H1 (cell line): ENCODE data around the gene SKOR2. TPM values are rescaled to one million over a fixed set of nuclear protein-coding genes. Genes with fewer than 3 reads are reported as not detected.
A peak's percentile ranks its signal among the peaks of the same experiment; 100 is the strongest.

ENCODE experiments used
- CTCF ChIA-PET: fragments of 300-600 bp; sonication (Branson Sonifier 250); formaldehyde crosslinking; loops from one replicate; lab custom pipeline; 2021; ENCODE audit not compliant: partially characterized antibody; lab: Charles Lee
- POLR2A ChIA-PET: fragments of 300-600 bp; sonication (Branson Sonifier 250); formaldehyde crosslinking; loops from one replicate; lab custom pipeline; 2021; ENCODE audit warnings: inconsistent platforms; ENCODE audit not compliant: partially characterized antibody; lab: Charles Lee
- DNase-seq, 2 experiments: peaks; one replicate each; pipeline versions ENCODE4 v3.0.0 to v3.0.0-alpha.2; 2010 to 2022; ENCODE audit warnings: low spot score in 2 of 2, low read depth in 1 of 2, mixed read lengths in 1 of 2
- FAIRE-seq: peaks from 2 replicates; lab custom pipeline; 2011; peaks lifted over from hg19 to GRCh38; lab: Jason Lieb, UNC
- H2AFZ ChIP-seq: 2 replicates; pipeline ENCODE4 v1.8.1; 2012; ENCODE audit warnings: low read length, inconsistent platforms
- H2AK5ac ChIP-seq: 2 replicates; pipeline ENCODE4 v1.6.1; 2013; ENCODE audit warnings: low read depth, low read length
- H2BK120ac ChIP-seq: replicated peaks from 2 replicates; pipeline ENCODE3; 2013; ENCODE audit warnings: low read depth, low read length, inconsistent platforms
- H2BK12ac ChIP-seq: 2 replicates; pipeline ENCODE4 v1.6.1; 2013; ENCODE audit warnings: low read depth, low read length
- H2BK15ac ChIP-seq: 2 replicates; pipeline ENCODE4 v1.6.1; 2013; ENCODE audit warnings: low read length
- H2BK20ac ChIP-seq: 2 replicates; pipeline ENCODE4 v1.6.1; 2013; ENCODE audit warnings: low read length
- H2BK5ac ChIP-seq: 2 replicates; pipeline ENCODE4 v1.6.1; 2013; ENCODE audit warnings: low read depth, low read length
- H3K14ac ChIP-seq: 2 replicates; pipeline ENCODE4 v1.6.1; 2013; ENCODE audit warnings: inconsistent platforms; ENCODE audit not compliant: insufficient read length
- H3K18ac ChIP-seq: 2 replicates; pipeline ENCODE4 v1.6.1; 2013; ENCODE audit warnings: low read length; ENCODE audit errors: extremely low read depth
- H3K23ac ChIP-seq: 2 replicates; pipeline ENCODE4 v1.6.1; 2013; ENCODE audit warnings: inconsistent platforms; ENCODE audit not compliant: insufficient read length
- H3K23me2 ChIP-seq: 2 replicates; pipeline ENCODE4 v1.6.1; 2013; ENCODE audit warnings: low read depth, low read length
- H3K27ac ChIP-seq: 2 replicates; pipeline ENCODE4 v1.6.1; 2011; ENCODE audit warnings: low read depth, low read length, inconsistent platforms
- H3K27me3 ChIP-seq, 4 experiments: replicated peaks in 1 of 4; 1 replicate in 1 of 4; 2 replicates in 3 of 4; pipeline versions ENCODE4 v1.6.1 to v1.8.1; 2011 to 2013; ENCODE audit warnings: low read length in 3 of 4, mild to moderate bottlenecking in 3 of 4, inconsistent platforms in 2 of 4, mixed read lengths in 2 of 4, moderate library complexity in 1 of 4; ENCODE audit not compliant: control insufficient read depth in 3 of 4, insufficient read depth in 3 of 4; ENCODE audit errors: extremely low read depth in 1 of 4
- H3K36me3 ChIP-seq, 4 experiments: 2 replicates each; pipeline versions ENCODE4 v1.6.1 to v1.8.1; 2011 to 2013; ENCODE audit warnings: mild to moderate bottlenecking in 4 of 4, low read length in 3 of 4, moderate library complexity in 2 of 4, control low read depth in 1 of 4, inconsistent platforms in 1 of 4; ENCODE audit not compliant: insufficient read depth in 4 of 4, control insufficient read depth in 2 of 4
- H3K4ac ChIP-seq: replicated peaks from 2 replicates; pipeline ENCODE3; 2013; ENCODE audit warnings: low read length, low read depth, mixed read lengths, inconsistent platforms; ENCODE audit not compliant: insufficient read length
- H3K4me1 ChIP-seq, 4 experiments: replicated peaks in 1 of 4; 1 replicate in 1 of 4; 2 replicates in 3 of 4; pipeline versions ENCODE4 v1.6.1 to v1.8.1; 2011 to 2013; ENCODE audit warnings: low read length in 3 of 4, inconsistent platforms in 2 of 4, mixed read lengths in 1 of 4; ENCODE audit not compliant: insufficient read depth in 4 of 4, control insufficient read depth in 3 of 4
- H3K4me2 ChIP-seq, 2 experiments: 2 replicates each; pipeline versions ENCODE4 v1.6.1 to v1.8.1; 2011 to 2013; ENCODE audit warnings: low read depth in 2 of 2, low read length in 2 of 2, control low read depth in 1 of 2, inconsistent platforms in 1 of 2, mild to moderate bottlenecking in 1 of 2; ENCODE audit not compliant: insufficient read depth in 1 of 2
- H3K4me3 ChIP-seq, 4 experiments: fragments of 200-600, 300-600 bp in 1 of 4; sonication (generic), shearing (Covaris generic), sonication (Bioruptor Twin) in 1 of 4; 2 replicates each; pipeline versions ENCODE4 v1.5.1 to v1.8.1; 2011 to 2016; ENCODE audit warnings: low read length in 4 of 4, low read depth in 3 of 4, control low read depth in 2 of 4, inconsistent platforms in 2 of 4, mild to moderate bottlenecking in 2 of 4, mixed read lengths in 1 of 4, moderate library complexity in 1 of 4; ENCODE audit not compliant: insufficient read depth in 2 of 4; ENCODE audit errors: extremely low read depth in 1 of 4
- H3K56ac ChIP-seq: replicated peaks from 2 replicates; pipeline ENCODE3; 2013; ENCODE audit warnings: low read depth, mild to moderate bottlenecking, mixed read lengths, low read length, inconsistent platforms; ENCODE audit not compliant: insufficient read length
- H3K79me1 ChIP-seq: 2 replicates; pipeline ENCODE4 v1.6.1; 2013; ENCODE audit warnings: low read depth, low read length, control low read depth
- H3K79me2 ChIP-seq, 2 experiments: 2 replicates each; pipeline versions ENCODE4 v1.6.1 to v1.8.1; 2012 to 2013; ENCODE audit warnings: low read length in 2 of 2, mild to moderate bottlenecking in 2 of 2, inconsistent platforms in 1 of 2; ENCODE audit not compliant: insufficient read depth in 2 of 2, control insufficient read depth in 1 of 2
- H3K9ac ChIP-seq, 4 experiments: replicated peaks in 1 of 4; 1 replicate in 1 of 4; 2 replicates in 3 of 4; pipeline versions ENCODE4 v1.6.1 to v1.8.1; 2011 to 2013; ENCODE audit warnings: low read depth in 3 of 4, low read length in 3 of 4, control low read depth in 2 of 4, mild to moderate bottlenecking in 2 of 4, moderate library complexity in 2 of 4, inconsistent platforms in 1 of 4; ENCODE audit errors: extremely low read depth in 1 of 4
- H3K9me3 ChIP-seq, 2 experiments: 2 replicates each; pipeline versions ENCODE4 v1.6.1 to v1.8.1; 2012 to 2013; ENCODE audit warnings: mild to moderate bottlenecking in 2 of 2, moderate library complexity in 2 of 2, control low read depth in 1 of 2, inconsistent platforms in 1 of 2, low read depth in 1 of 2, low read length in 1 of 2, mixed read lengths in 1 of 2; ENCODE audit not compliant: insufficient read depth in 2 of 2
- H4K20me1 ChIP-seq, 2 experiments: replicated peaks in 1 of 2; 2 replicates each; pipeline versions ENCODE3 to v1.8.1; 2011 to 2013; ENCODE audit warnings: inconsistent platforms in 2 of 2, low read length in 2 of 2, mild to moderate bottlenecking in 1 of 2; ENCODE audit not compliant: insufficient read depth in 2 of 2, control insufficient read depth in 1 of 2
- H4K5ac ChIP-seq: 2 replicates; pipeline ENCODE4 v1.6.1; 2013; ENCODE audit warnings: low read length, low read depth, mixed read lengths, inconsistent platforms; ENCODE audit not compliant: insufficient read length
- H4K8ac ChIP-seq: 2 replicates; pipeline ENCODE4 v1.8.0; 2013; ENCODE audit warnings: mild to moderate bottlenecking, moderate library complexity, low read length, inconsistent platforms; ENCODE audit not compliant: insufficient read depth; ENCODE audit errors: extremely low read depth
- H4K91ac ChIP-seq: replicated peaks from 2 replicates; pipeline ENCODE3; 2013; ENCODE audit warnings: low read length, mixed read lengths, inconsistent platforms; ENCODE audit not compliant: insufficient read length
- EP300 ChIP-seq, 2 experiments: IDR thresholded peaks; 1 replicate in 1 of 2; 2 replicates in 1 of 2; pipeline ENCODE4 v1.6.1; 2011 to 2012; ENCODE audit warnings: low read depth in 2 of 2, low read length in 2 of 2, mild to moderate bottlenecking in 2 of 2, borderline replicate concordance in 1 of 2, inconsistent platforms in 1 of 2, moderate library complexity in 1 of 2
- RAD21 ChIP-seq, 2 experiments: IDR thresholded peaks in 1 of 2; conservative IDR thresholded peaks in 1 of 2; 2 replicates each; pipeline ENCODE4 v1.6.1; 2011; ENCODE audit warnings: low read depth in 2 of 2, low read length in 2 of 2, improper control_type of control experiment in 1 of 2, inconsistent platforms in 1 of 2, mild to moderate bottlenecking in 1 of 2, moderate library complexity in 1 of 2
- SUZ12 ChIP-seq: fragments of 200-600 bp; sonication (generic); IDR thresholded peaks from 2 replicates; pipeline ENCODE4 v1.6.1; 2012; ENCODE audit warnings: mild to moderate bottlenecking, inconsistent platforms, low read length, moderate library complexity, mixed read lengths
- YY1 ChIP-seq: IDR thresholded peaks from 2 replicates; pipeline ENCODE4 v1.6.1; 2011; ENCODE audit warnings: low read depth, mild to moderate bottlenecking, low read length
- WGBS, 2 experiments: shearing (Covaris generic) in 1 of 2; methylation state at CpG; one replicate each; pipeline versions ENCODE4 v1.1.6 to v1.1.7; 2013 to 2015; ENCODE audit warnings: low lambda C conversion rate in 2 of 2, mixed read lengths in 2 of 2, inconsistent platforms in 1 of 2, low coverage in 1 of 2, missing lambda C conversion rate in 1 of 2; ENCODE audit not compliant: insufficient replicate concordance in 2 of 2, insufficient coverage in 1 of 2, insufficient read length in 1 of 2; ENCODE audit errors: extremely low coverage in 1 of 2, missing lambda C conversion rate in 1 of 2; 5-methylcytosine and 5-hydroxymethylcytosine counted together
- polyA plus RNA-seq, 7 experiments: library from polyadenylated mRNA; depleted of rRNA in 3 of 7; stranded (reverse) in 5 of 7; unstranded in 2 of 7; fragments of >200 nt in 5 of 7; fragments of 200-250 nt in 2 of 7; gene quantifications; 1 replicate in 5 of 7; 2 replicates in 1 of 7; 4 replicates in 1 of 7; pipeline versions ENCODE4 v1.2.1 to v1.2.3, GENCODE V29; 2011 to 2013; ENCODE audit warnings: missing spikeins in 2 of 7, mixed read lengths in 2 of 7
- total RNA-seq: library from RNA; stranded (reverse); fragmentation: NEBNext Ultra II Directional; extraction: Animal tissue kit (Norgen Biotek cat#: 25700); gene quantifications from 2 replicates; pipeline ENCODE4 v1.2.1, GENCODE V29; 2021
- TF ChIP-seq, protein P1 (sequence below), 3 experiments: IDR thresholded peaks; 1 replicate in 2 of 3; 2 replicates in 1 of 3; pipeline versions ENCODE4 v1.5.1 to v1.6.1; 2011; ENCODE audit warnings: low read length in 3 of 3, mild to moderate bottlenecking in 3 of 3, inconsistent platforms in 2 of 3, low read depth in 1 of 3, moderate library complexity in 1 of 3; ENCODE audit not compliant: insufficient read depth in 1 of 3; ENCODE audit errors: control extremely low read depth in 1 of 3

The SKOR2 gene
- total and polyA plus RNA-seq, 2 of the 8 experiments (the other 6 are each of a cell fraction or from before 2014, with no cell fraction given), result 0.05 to 0.11 TPM

DNA sequence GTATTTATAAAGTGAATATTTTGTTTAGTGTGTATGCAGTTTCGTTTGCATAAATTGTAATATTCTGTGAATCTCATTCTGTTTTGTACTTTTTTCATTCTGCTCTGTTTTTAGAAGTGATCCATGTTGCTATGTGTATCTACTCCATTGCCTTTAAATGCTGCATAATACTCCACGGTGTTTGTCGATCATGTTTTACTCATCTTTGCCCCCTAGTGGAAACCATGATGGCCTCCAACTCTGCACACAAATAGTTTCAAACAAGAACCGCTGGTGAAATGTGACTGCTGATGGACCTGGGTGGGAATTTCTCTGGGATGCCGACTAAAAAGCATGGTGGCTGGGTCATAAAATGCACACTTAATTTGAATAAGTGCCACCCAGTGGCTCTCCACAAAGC is 32.0 kb upstream of the SKOR2 start:
- DNase-seq, result no peak
- WGBS, 2 experiments, result 43 to 100% methylated on average over 1 to 5 of the region's 5 CpGs
- peak; percentile 95 for FAIRE-seq

More for the DNA sequence above, 32.0 kb upstream of the SKOR2 start:
- no peak overlapping the region for H2AFZ ChIP-seq
- no peak overlapping the region for H2BK5ac ChIP-seq
- H3K9ac ChIP-seq, result no peak overlapping the region
- no peaks in the 10 kb centered on the region for H3K9me3 ChIP-seq
- H3K27ac ChIP-seq, result no peak overlapping the region
- H4K91ac ChIP-seq, result no peak overlapping the region
- H3K4me1 ChIP-seq, result no peaks in the 10 kb centered on the region
- H3K23me2 ChIP-seq, result no peaks in the 10 kb centered on the region
- H2BK20ac ChIP-seq, result no peak overlapping the region
- TF ChIP-seq EP300 (IDR thresholded peaks at IDR 0.05; ENCODE audit: borderline replicate concordance in 1 of 2, low read depth in 2 of 2, low read length in 2 of 2), result no peak
- TF ChIP-seq RAD21 (IDR thresholded peaks at IDR 0.05 in 1 of 2, conservative IDR thresholded peaks at IDR 0.05 in 1 of 2; ENCODE audit: low read depth in 2 of 2, low read length in 2 of 2), result peak; percentile 58 to 61
- TF ChIP-seq YY1, result 0 out of 2 replicates have a peak, but pooled peaks have one; percentile 9
- TF ChIP-seq, protein P1, sequence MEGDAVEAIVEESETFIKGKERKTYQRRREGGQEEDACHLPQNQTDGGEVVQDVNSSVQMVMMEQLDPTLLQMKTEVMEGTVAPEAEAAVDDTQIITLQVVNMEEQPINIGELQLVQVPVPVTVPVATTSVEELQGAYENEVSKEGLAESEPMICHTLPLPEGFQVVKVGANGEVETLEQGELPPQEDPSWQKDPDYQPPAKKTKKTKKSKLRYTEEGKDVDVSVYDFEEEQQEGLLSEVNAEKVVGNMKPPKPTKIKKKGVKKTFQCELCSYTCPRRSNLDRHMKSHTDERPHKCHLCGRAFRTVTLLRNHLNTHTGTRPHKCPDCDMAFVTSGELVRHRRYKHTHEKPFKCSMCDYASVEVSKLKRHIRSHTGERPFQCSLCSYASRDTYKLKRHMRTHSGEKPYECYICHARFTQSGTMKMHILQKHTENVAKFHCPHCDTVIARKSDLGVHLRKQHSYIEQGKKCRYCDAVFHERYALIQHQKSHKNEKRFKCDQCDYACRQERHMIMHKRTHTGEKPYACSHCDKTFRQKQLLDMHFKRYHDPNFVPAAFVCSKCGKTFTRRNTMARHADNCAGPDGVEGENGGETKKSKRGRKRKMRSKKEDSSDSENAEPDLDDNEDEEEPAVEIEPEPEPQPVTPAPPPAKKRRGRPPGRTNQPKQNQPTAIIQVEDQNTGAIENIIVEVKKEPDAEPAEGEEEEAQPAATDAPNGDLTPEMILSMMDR (IDR thresholded peaks at IDR 0.05; ENCODE audit: control extremely low read depth in 1 of 3, insufficient read depth in 1 of 3, low read depth in 1 of 3, low read length in 3 of 3), result peak in 2 of 3 experiments; percentile 66 to 70; a peak in 3 of 4 replicates
- TF ChIP-seq SUZ12, result no peak
- H3K14ac ChIP-seq, result no peak overlapping the region
- ChIA-PET CTCF (interaction anchor here (0.5 to 1.9 kb wide), 9 partner anchors 9 to 472 kb away, joined by 3 to 14 read pairs (median 5); no protein-coding TSS in a partner anchor), POLR2A (no interaction called here)
- H4K5ac ChIP-seq, result no peak overlapping the region
- H3K79me1 ChIP-seq, result no peaks in the 10 kb centered on the region
- H3K4me3 ChIP-seq, result no peak overlapping the region
- H2BK12ac ChIP-seq, result no peak overlapping the region
- no peak overlapping the region for H3K4me2 ChIP-seq
- H3K36me3 ChIP-seq, result no peaks in the 10 kb centered on the region
- H3K23ac ChIP-seq, result no peak overlapping the region
- H4K20me1 ChIP-seq, result no peaks in the 10 kb centered on the region
- no peak overlapping the region for H2AK5ac ChIP-seq
- no peak overlapping the region for H3K4ac ChIP-seq
- no peak overlapping the region for H2BK120ac ChIP-seq
- H2BK15ac ChIP-seq, result no peak overlapping the region
- no peak overlapping the region for H4K8ac ChIP-seq
- peak overlapping the region; percentile 1 for H3K56ac ChIP-seq
- no peak overlapping the region for H3K18ac ChIP-seq
- no peaks in the 10 kb centered on the region for H3K79me2 ChIP-seq
- H3K27me3 ChIP-seq, result no peaks in the 10 kb centered on the region; a peak in 1 of 7 replicates
